GM18507 (cell line): ENCODE results near the gene OR2H1.

Experiments used
- DNase-seq: peaks from one replicate; pipeline ENCODE4 v3.0.0; 2011; ENCODE audit warnings: low read depth; ENCODE audit not compliant: insufficient read length; ENCODE audit errors: extremely low spot score
- FAIRE-seq: peaks from 2 replicates; lab custom pipeline; 2011; peaks lifted over from hg19 to GRCh38; lab: Jason Lieb, UNC

The OR2H1 gene

DNA sequence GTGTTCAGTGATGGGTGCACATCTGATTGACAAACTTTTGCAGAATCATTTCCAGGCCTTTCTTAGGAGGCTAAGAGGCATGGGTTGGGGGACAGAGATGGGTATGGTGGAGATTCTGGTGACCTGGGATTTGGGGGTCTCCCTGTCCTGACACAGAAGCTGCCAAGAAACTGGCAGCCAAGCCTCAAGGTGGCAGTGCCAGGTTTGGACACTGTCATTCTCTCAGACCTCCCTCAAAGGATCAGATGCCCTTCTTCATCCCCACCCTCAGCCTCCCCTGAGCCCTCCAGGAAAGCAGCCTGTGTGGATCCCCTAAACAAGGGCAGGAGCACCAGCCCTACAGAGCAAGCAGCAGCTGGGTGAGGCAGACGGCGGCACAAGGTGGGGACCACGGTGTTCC lies 48.9 kb downstream of the OR2H1 start:
- FAIRE-seq = no peak
- no peak for DNase-seq

- FAIRE-seq (no peak), DNase-seq (no peak)
These were observed 49.6 kb downstream of the OR2H1 start for GRCh38 chr6:29506446-29507067.

GRCh38 chr6:29507319-29507718 lies 50.4 kb downstream of the OR2H1 start:
- FAIRE-seq = no peak
- DNase-seq = no peak

DNA sequence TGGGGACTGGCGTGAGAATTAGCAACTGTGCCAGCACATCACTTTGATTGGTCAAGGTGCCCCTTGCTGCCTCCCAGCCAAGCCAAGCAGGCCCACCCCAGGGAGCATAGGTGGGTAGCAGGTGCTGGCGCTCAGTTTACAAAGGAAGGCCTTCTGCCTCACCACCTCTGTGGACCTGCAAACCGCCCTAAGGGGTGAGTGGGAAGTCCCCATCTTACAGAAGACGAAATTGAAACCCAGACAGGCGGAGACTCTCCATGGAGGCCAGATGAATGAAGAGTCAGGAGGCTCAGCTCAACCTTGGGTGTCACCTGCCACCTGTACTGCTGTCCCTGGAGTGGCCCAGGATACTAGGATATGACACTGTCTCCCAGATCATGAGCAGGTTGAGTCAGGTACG lies 52.3 kb downstream of the OR2H1 start:
- FAIRE-seq (peak; percentile 33), DNase-seq (peak; percentile 9)

DNA sequence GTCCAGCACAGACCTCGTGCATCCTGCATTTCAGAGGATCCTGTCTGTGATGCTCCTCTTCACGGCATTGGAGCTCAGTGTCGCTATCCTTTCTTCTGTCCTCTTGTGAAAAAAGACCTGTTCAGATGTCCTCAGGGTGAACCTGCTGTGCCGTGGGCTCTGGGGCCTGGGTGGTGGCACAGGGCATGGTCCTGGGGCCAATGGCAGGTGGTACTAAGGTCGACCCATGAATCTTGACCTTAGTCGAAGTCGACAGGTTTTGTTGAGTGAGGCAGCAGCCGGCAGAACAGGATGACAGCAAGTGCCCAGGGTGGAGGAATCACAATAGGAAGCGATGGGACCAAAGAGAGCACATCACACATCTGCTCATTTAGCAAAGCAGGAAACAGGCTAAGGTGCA lies 52.8 kb downstream of the OR2H1 start:
- DNase-seq (no peak), FAIRE-seq (no peak)

DNA sequence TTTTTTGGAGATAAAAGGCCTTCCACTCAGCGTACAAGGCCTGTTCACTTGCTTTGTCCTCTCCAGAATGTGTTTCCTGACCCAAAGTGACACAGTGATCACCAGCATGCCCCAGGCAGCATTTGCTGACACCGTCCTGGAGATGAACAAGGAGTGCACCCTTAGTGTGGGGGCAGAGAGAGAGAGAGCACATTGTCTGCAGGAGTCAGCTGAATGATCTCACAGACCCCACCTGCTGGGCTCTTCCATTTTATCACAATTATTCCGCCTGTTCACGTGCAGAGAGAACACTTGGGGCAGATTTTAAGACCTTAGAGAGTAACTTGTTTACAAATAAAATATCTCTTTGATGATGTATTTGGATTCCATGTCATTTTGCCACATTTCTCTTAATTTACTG lies 53.2 kb downstream of the OR2H1 start:
- no peak for FAIRE-seq

DNA sequence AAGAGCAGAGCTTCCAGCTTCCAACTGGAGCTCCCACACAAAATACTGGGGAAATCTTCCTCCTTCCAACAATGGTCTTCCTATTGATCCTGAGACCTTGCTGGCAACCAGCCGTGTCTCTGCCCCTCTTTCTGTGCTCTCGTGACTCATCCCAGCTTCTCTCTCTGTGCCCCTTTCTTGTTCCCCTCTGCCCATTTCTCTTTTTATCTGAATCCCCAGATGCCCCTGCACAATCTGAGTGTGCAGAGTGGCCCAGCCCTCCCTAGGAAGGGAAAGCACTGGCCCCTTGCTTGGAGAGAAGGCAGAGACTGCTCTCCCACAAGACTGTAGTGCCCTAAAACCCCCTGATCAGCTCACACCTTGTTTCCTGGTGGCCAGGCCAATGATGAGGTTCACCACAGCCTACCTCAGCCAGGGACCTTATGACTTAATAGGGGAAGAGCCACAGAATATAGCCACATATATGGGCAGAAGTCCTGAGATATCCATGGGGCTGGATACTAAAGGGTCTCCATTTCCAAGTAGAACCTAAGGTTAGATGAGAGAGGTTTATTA lies 53.9 kb downstream of the OR2H1 start:
- no peak for FAIRE-seq

More for the DNA sequence above, 53.2 kb downstream of the OR2H1 start:
- no peak for DNase-seq

More for the DNA sequence above, 53.9 kb downstream of the OR2H1 start:
- DNase-seq = no peak
